GM23338 (cell line): Measurements from ENCODE around the gene SHANK2. TPM values are rescaled to one million over a fixed set of nuclear protein-coding genes. Genes with fewer than 3 reads are reported as not detected.

Experiments used
- ATAC-seq: fragments of 200-7000 bp; cut with Tn5 transposase; 3 replicates; pipeline ENCODE4 v1.9.1; 2020
- DNase-seq: peaks from one replicate; pipeline ENCODE4 v3.0.0-alpha.2; 2015; ENCODE audit warnings: low spot score
- H2AFZ ChIP-seq: fragments of 200-600 bp; sonication (generic); 2 replicates; pipeline ENCODE4 v1.8.0; 2016; ENCODE audit warnings: antibody characterized with exemption, mild to moderate bottlenecking, moderate library complexity
- H3F3A ChIP-seq: fragments of 200-600 bp; sonication (generic); replicated peaks from 2 replicates; pipeline ENCODE4 v1.8.0; 2017; ENCODE audit warnings: antibody characterized with exemption, mixed run types, low read depth
- H3K27ac ChIP-seq: fragments of 200-600 bp; sonication (generic); 2 replicates; pipeline ENCODE4 v1.6.1; 2016; ENCODE audit warnings: low read depth
- H3K27me3 ChIP-seq: fragments of 200-600 bp; sonication (generic); 2 replicates; pipeline ENCODE4 v1.8.0; 2016; ENCODE audit warnings: mild to moderate bottlenecking, mixed run types, moderate library complexity; ENCODE audit not compliant: insufficient read depth
- H3K36me3 ChIP-seq: fragments of 200-600 bp; sonication (generic); 2 replicates; pipeline ENCODE4 v1.8.0; 2016; ENCODE audit warnings: mild to moderate bottlenecking; ENCODE audit not compliant: insufficient read depth
- H3K4me1 ChIP-seq: fragments of 200-600 bp; sonication (generic); 2 replicates; pipeline ENCODE4 v1.8.0; 2016; ENCODE audit warnings: mild to moderate bottlenecking, moderate library complexity; ENCODE audit not compliant: insufficient read depth
- H3K4me2 ChIP-seq: fragments of 200-600 bp; sonication (generic); 2 replicates; pipeline ENCODE4 v1.7.1; 2017; ENCODE audit warnings: mixed run types
- H3K4me3 ChIP-seq: fragments of 200-600 bp; sonication (generic); 2 replicates; pipeline ENCODE4 v1.6.1; 2016; ENCODE audit warnings: mixed run types
- H3K79me2 ChIP-seq: fragments of 200-600 bp; sonication (generic); replicated peaks from 2 replicates; pipeline ENCODE4 v1.8.0; 2017; ENCODE audit warnings: mild to moderate bottlenecking; ENCODE audit not compliant: insufficient read depth
- H3K9me2 ChIP-seq: fragments of 200-600 bp; sonication (generic); 2 replicates; pipeline ENCODE4 v1.8.0; 2017; ENCODE audit not compliant: insufficient read depth
- H4K20me1 ChIP-seq: fragments of 200-600 bp; sonication (generic); replicated peaks from 2 replicates; pipeline ENCODE4 v1.8.0; 2017; ENCODE audit warnings: mild to moderate bottlenecking; ENCODE audit not compliant: insufficient read depth
- H3K27ac Mint-ChIP-seq: 2 replicates; pipeline ENCODE4 v1.8.0; 2020; ENCODE audit warnings: inconsistent platforms, mild to moderate bottlenecking, moderate library complexity, mixed read lengths
- H3K27me3 Mint-ChIP-seq: 3 replicates; pipeline ENCODE4 v1.8.0; 2022; ENCODE audit warnings: low read depth, mild to moderate bottlenecking, moderate library complexity, mixed read lengths, inconsistent platforms; ENCODE audit not compliant: insufficient read depth, poor library complexity
- H3K36me3 Mint-ChIP-seq: 3 replicates; pipeline ENCODE4 v1.8.0; 2021; ENCODE audit warnings: low read depth, mild to moderate bottlenecking, inconsistent platforms, moderate library complexity, mixed read lengths
- H3K4me1 Mint-ChIP-seq: 3 replicates; pipeline ENCODE4 v1.8.0; 2020; ENCODE audit warnings: mild to moderate bottlenecking, inconsistent platforms, mixed read lengths
- H3K4me3 Mint-ChIP-seq: 3 replicates; pipeline ENCODE4 v1.8.0; 2021; ENCODE audit warnings: moderate library complexity, mild to moderate bottlenecking, inconsistent platforms, mixed read lengths
- H3K9me3 Mint-ChIP-seq: 3 replicates; pipeline ENCODE4 v1.8.0; 2020; ENCODE audit warnings: moderate library complexity, mild to moderate bottlenecking, inconsistent platforms, mixed read lengths
- CREB1 ChIP-seq: fragments of 250-450 bp; sonication (Bioruptor Pico); IDR thresholded peaks from 2 replicates; pipeline ENCODE4 v1.5.0; 2020; ENCODE audit warnings: low read depth, mild to moderate bottlenecking, moderate library complexity
- ETS1 ChIP-seq: IDR thresholded peaks from 2 replicates; pipeline ENCODE4 v1.6.1; 2016; ENCODE audit warnings: antibody characterized with exemption
- EZH2 ChIP-seq: fragments of 200-600 bp; sonication (generic); IDR thresholded peaks from one replicate; pipeline ENCODE4 v1.8.0; 2017; ENCODE audit warnings: antibody characterized with exemption, mild to moderate bottlenecking, low read depth; ENCODE audit not compliant: unreplicated experiment
- EZH2phosphoT487 ChIP-seq: fragments of 200-600 bp; sonication (generic); IDR thresholded peaks from one replicate; pipeline ENCODE4 v1.8.1; 2018; ENCODE audit warnings: antibody characterized with exemption; ENCODE audit not compliant: unreplicated experiment
- JUNB ChIP-seq: IDR thresholded peaks from one replicate; pipeline ENCODE4 v1.6.1; 2016; ENCODE audit warnings: antibody characterized with exemption; ENCODE audit not compliant: unreplicated experiment
- NANOG ChIP-seq: IDR thresholded peaks from 2 replicates; pipeline ENCODE4 v1.6.1; 2016; ENCODE audit warnings: antibody characterized with exemption, borderline replicate concordance
- POLR2AphosphoS5 ChIP-seq: IDR thresholded peaks from 2 replicates; pipeline ENCODE4 v1.6.1; 2016; ENCODE audit warnings: antibody characterized with exemption, low read depth
- REST ChIP-seq: IDR thresholded peaks from one replicate; pipeline ENCODE4 v1.6.1; 2018; ENCODE audit warnings: antibody characterized with exemption; ENCODE audit not compliant: unreplicated experiment
- STAT1 ChIP-seq: IDR thresholded peaks from one replicate; pipeline ENCODE4 v1.6.1; 2016; ENCODE audit warnings: antibody characterized with exemption; ENCODE audit not compliant: unreplicated experiment
- ZNF114 ChIP-seq: fragments of 250-450 bp; sonication (Bioruptor Pico); IDR thresholded peaks from 2 replicates; pipeline ENCODE4 v1.5.0; 2020; ENCODE audit warnings: mild to moderate bottlenecking, moderate library complexity
- ZNF331 ChIP-seq: fragments of 250-450 bp; sonication (Bioruptor Pico); IDR thresholded peaks from 2 replicates; pipeline ENCODE4 v1.5.0; 2020; ENCODE audit warnings: low read depth, mild to moderate bottlenecking, moderate library complexity
- polyA plus RNA-seq: library from polyadenylated mRNA; unstranded; fragments of >200 nt; fragmentation: Nextera tagmentation; extraction: Ambion mirVana; gene quantifications from 2 replicates; pipeline ENCODE4 v1.2.1, GENCODE V29; 2016
- total RNA-seq: library from RNA; depleted of rRNA; stranded (reverse); fragments of >200 nt; shearing (Covaris generic); gene quantifications from 2 replicates; pipeline ENCODE4 v1.2.3, GENCODE V29; 2014
- TF ChIP-seq, protein P1 (sequence below), 2 experiments: fragments of 200-600 bp in 1 of 2; sonication (generic) in 1 of 2; conservative IDR thresholded peaks; 2 replicates each; pipeline versions ENCODE4 v1.5.1 to v1.6.1; 2016 to 2017; ENCODE audit warnings: antibody characterized with exemption in 2 of 2, low read depth in 2 of 2, mild to moderate bottlenecking in 2 of 2, moderate library complexity in 1 of 2
- TF ChIP-seq, protein P2 (sequence below): fragments of 250-450 bp; sonication (Bioruptor Pico); IDR thresholded peaks from 2 replicates; pipeline ENCODE4 v1.5.0; 2020; ENCODE audit warnings: mild to moderate bottlenecking, moderate library complexity

SHANK2 gene
- total and polyA plus RNA-seq, 2 experiments from 2014 or later, result 22.0 to 81.4 TPM

DNA sequence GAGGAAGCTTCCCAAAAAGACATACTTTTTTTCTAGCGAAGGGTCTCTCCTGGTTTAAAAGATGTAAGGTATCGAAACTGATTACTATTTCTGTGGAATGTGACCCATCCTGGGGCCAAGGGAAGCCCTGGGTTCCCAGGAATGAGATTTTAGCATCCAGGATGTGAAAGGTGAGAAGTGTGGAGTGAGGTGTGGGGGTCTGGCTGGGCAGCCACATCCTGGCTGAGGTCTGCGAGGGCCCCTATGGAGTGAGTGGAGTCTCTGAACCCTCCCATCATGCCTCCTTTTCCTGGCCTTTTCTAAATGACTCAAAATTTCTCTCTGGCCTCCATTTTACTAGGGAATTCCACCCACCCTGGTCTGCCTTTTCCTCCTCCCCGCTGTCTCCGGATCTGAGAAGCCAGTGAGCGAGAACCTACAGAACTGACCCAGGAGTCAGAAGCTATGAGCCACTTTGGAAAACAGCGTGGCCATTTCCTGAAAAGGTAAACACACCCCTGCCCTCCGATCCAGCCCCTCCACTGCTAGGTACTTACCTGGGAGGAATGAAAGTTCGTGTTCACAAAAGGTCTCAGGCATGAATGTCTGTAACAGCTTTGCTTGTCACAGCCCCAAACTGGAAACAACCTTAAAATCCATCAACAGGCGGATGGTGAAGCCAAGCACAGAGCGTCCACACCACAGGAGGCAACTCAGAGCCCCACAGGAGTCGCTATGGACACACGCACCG, 27.7 kb upstream of the SHANK2 start:
- peaks cover 16% of the 10 kb centered on the region for H3K4me1 Mint-ChIP-seq
- no peaks in the 10 kb centered on the region for H3K36me3 Mint-ChIP-seq
- Histone ChIP-seq H3K27ac (no peak overlapping the region), H2AFZ (peak overlapping the region; percentile 77), H3K27me3 (no peaks in the 10 kb centered on the region), H4K20me1 (no peaks in the 10 kb centered on the region), H3K9me2 (no peaks in the 10 kb centered on the region), H3K4me1 (peaks cover 4% of the 10 kb centered on the region; the same call in 1 of the 2 replicates), H3K4me2 (peak overlapping the region; percentile 16; the same call in 1 of the 2 replicates), H3F3A (no peaks in the 10 kb centered on the region), H3K79me2 (no peaks in the 10 kb centered on the region), H3K36me3 (no peaks in the 10 kb centered on the region), H3K4me3 (no peak overlapping the region)
- TF ChIP-seq STAT1 (no peak), ETS1 (no peak), CREB1 (CRISPR knock-in tag) (no peak), NANOG (no peak), ZNF114 (no peak), EZH2 (no peak), JUNB (no peak), ZNF331 (CRISPR knock-in tag) (no peak), EZH2phosphoT487 (no peak), REST (no peak), POLR2AphosphoS5 (no peak)
- TF ChIP-seq, protein P1, sequence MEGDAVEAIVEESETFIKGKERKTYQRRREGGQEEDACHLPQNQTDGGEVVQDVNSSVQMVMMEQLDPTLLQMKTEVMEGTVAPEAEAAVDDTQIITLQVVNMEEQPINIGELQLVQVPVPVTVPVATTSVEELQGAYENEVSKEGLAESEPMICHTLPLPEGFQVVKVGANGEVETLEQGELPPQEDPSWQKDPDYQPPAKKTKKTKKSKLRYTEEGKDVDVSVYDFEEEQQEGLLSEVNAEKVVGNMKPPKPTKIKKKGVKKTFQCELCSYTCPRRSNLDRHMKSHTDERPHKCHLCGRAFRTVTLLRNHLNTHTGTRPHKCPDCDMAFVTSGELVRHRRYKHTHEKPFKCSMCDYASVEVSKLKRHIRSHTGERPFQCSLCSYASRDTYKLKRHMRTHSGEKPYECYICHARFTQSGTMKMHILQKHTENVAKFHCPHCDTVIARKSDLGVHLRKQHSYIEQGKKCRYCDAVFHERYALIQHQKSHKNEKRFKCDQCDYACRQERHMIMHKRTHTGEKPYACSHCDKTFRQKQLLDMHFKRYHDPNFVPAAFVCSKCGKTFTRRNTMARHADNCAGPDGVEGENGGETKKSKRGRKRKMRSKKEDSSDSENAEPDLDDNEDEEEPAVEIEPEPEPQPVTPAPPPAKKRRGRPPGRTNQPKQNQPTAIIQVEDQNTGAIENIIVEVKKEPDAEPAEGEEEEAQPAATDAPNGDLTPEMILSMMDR (conservative IDR thresholded peaks at IDR 0.05; ENCODE audit: low read depth in 2 of 2), result no peak
- TF ChIP-seq, protein P2, sequence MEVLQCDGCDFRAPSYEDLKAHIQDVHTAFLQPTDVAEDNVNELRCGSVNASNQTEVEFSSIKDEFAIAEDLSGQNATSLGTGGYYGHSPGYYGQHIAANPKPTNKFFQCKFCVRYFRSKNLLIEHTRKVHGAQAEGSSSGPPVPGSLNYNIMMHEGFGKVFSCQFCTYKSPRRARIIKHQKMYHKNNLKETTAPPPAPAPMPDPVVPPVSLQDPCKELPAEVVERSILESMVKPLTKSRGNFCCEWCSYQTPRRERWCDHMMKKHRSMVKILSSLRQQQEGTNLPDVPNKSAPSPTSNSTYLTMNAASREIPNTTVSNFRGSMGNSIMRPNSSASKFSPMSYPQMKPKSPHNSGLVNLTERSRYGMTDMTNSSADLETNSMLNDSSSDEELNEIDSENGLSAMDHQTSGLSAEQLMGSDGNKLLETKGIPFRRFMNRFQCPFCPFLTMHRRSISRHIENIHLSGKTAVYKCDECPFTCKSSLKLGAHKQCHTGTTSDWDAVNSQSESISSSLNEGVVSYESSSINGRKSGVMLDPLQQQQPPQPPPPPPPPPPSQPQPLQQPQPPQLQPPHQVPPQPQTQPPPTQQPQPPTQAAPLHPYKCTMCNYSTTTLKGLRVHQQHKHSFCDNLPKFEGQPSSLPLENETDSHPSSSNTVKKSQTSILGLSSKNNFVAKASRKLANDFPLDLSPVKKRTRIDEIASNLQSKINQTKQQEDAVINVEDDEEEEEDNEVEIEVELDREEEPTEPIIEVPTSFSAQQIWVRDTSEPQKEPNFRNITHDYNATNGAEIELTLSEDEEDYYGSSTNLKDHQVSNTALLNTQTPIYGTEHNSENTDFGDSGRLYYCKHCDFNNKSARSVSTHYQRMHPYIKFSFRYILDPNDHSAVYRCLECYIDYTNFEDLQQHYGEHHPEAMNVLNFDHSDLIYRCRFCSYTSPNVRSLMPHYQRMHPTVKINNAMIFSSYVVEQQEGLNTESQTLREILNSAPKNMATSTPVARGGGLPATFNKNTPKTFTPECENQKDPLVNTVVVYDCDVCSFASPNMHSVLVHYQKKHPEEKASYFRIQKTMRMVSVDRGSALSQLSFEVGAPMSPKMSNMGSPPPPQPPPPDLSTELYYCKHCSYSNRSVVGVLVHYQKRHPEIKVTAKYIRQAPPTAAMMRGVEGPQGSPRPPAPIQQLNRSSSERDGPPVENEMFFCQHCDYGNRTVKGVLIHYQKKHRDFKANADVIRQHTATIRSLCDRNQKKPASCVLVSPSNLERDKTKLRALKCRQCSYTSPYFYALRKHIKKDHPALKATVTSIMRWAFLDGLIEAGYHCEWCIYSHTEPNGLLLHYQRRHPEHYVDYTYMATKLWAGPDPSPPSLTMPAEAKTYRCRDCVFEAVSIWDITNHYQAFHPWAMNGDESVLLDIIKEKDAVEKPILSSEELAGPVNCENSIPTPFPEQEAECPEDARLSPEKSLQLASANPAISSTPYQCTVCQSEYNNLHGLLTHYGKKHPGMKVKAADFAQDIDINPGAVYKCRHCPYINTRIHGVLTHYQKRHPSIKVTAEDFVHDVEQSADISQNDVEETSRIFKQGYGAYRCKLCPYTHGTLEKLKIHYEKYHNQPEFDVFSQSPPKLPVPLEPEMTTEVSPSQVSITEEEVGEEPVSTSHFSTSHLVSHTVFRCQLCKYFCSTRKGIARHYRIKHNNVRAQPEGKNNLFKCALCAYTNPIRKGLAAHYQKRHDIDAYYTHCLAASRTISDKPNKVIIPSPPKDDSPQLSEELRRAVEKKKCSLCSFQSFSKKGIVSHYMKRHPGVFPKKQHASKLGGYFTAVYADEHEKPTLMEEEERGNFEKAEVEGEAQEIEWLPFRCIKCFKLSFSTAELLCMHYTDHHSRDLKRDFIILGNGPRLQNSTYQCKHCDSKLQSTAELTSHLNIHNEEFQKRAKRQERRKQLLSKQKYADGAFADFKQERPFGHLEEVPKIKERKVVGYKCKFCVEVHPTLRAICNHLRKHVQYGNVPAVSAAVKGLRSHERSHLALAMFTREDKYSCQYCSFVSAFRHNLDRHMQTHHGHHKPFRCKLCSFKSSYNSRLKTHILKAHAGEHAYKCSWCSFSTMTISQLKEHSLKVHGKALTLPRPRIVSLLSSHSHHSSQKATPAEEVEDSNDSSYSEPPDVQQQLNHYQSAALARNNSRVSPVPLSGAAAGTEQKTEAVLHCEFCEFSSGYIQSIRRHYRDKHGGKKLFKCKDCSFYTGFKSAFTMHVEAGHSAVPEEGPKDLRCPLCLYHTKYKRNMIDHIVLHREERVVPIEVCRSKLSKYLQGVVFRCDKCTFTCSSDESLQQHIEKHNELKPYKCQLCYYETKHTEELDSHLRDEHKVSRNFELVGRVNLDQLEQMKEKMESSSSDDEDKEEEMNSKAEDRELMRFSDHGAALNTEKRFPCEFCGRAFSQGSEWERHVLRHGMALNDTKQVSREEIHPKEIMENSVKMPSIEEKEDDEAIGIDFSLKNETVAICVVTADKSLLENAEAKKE (CRISPR knock-in tag), result no peak
- H3K4me3 Mint-ChIP-seq, result no peak overlapping the region
- H3K27me3 Mint-ChIP-seq, result peaks cover 7% of the 10 kb centered on the region
- H3K9me3 Mint-ChIP-seq, result peaks cover 4% of the 10 kb centered on the region; the same call in 1 of the 3 replicates
- peak overlapping the region; percentile 80 for H3K27ac Mint-ChIP-seq
- ATAC-seq, result peak; percentile 80
- DNase-seq, result peak; percentile 73
